Measurements from ENCODE around the gene PRDM13.
"Not testable (repeated sequence)": the region's sequence is repeated elsewhere in the genome, so short reads cannot be mapped to it uniquely, and the experiment has no call there.

The PRDM13 gene

GRCh38 chr6:99622044-99622443, 15.4 kb downstream of the PRDM13 start:
- DNase-seq (ENCODE audit: low read depth in 3 of 3, low spot score in 1 of 3), result not testable (repeated sequence)

- no peak for DNase-seq (ENCODE audit: low read depth in 3 of 3, low spot score in 1 of 3)
These were observed 22.7 kb downstream of the PRDM13 start for GRCh38 chr6:99629293-99629692.

- DNase-seq (ENCODE audit: low read depth in 3 of 3, low spot score in 1 of 3), result no peak
These were observed 31.0 kb downstream of the PRDM13 start for GRCh38 chr6:99637629-99638028.

GRCh38 chr6:99638358-99638757, 31.7 kb downstream of the PRDM13 start:
- DNase-seq (ENCODE audit: low read depth in 3 of 3, low spot score in 1 of 3), result not testable (repeated sequence)

GRCh38 chr6:99641270-99641669, 34.6 kb downstream of the PRDM13 start:
- DNase-seq (ENCODE audit: low read depth in 3 of 3, low spot score in 1 of 3), result no peak

GRCh38 chr6:99645986-99646385, 39.4 kb downstream of the PRDM13 start:
- no peak for DNase-seq (ENCODE audit: low read depth in 3 of 3, low spot score in 1 of 3)

GRCh38 chr6:99650091-99650571, 43.5 kb downstream of the PRDM13 start:
- DNase-seq (ENCODE audit: low read depth in 3 of 3, low spot score in 1 of 3), result not testable (repeated sequence)

GRCh38 chr6:99660206-99660605, 53.6 kb downstream of the PRDM13 start:
- no peak for DNase-seq (ENCODE audit: low read depth in 3 of 3, low spot score in 1 of 3)

GRCh38 chr6:99661870-99662269, 55.2 kb downstream of the PRDM13 start:
- DNase-seq (ENCODE audit: low read depth in 3 of 3, low spot score in 1 of 3), result no peak

GRCh38 chr6:99662616-99663015, 56.0 kb downstream of the PRDM13 start:
- DNase-seq (ENCODE audit: low read depth in 3 of 3, low spot score in 1 of 3), result no peak

Measured in stimulated activated CD4-positive, alpha-beta T cell treated with anti-CD3 and anti-CD28 coated beads, TNF-alpha, amount 100 ng/mL, for 1 hour (primary cell).